ENCODE data around the gene PHLPP1. TPM values are rescaled to one million over a fixed set of nuclear protein-coding genes. Genes with fewer than 3 reads are reported as not detected.

The PHLPP1 gene
- total and polyA plus RNA-seq, 2 of the 4 experiments (the other 2 are of a cell fraction) = 3.3 to 3.6 TPM

- Histone ChIP-seq H2AK5ac (ENCODE audit: low read depth, low read length) (no peak overlapping the region), H2BK5ac (ENCODE audit: low read depth, low read length, poor library complexity, severe bottlenecking) (no peak overlapping the region), H3K79me1 (ENCODE audit: low read depth in 1 of 2, low read length in 2 of 2) (no peaks in the 10 kb centered on the region), H3K9me3 (ENCODE audit: control insufficient read depth, insufficient read depth, low read length) (peaks cover 11% of the 10 kb centered on the region), H3K36me3 (ENCODE audit: control insufficient read depth, insufficient read depth, low read length) (no peaks in the 10 kb centered on the region), H4K5ac (ENCODE audit: low read depth, low read length) (no peak overlapping the region), H2AK9ac (replicated peaks; ENCODE audit: low read depth, low read length, poor library complexity) (no peak overlapping the region), H3K9ac (ENCODE audit: low read depth, low read length) (no peak overlapping the region), H2BK120ac (ENCODE audit: low read depth, low read length) (no peak overlapping the region), H3K27ac (ENCODE audit: insufficient read depth, low read length) (no peak overlapping the region), H3K4me1 (ENCODE audit: control insufficient read depth, insufficient read depth, low read length) (no peaks in the 10 kb centered on the region), H3K4ac (ENCODE audit: low read depth, low read length) (no peak overlapping the region), H3K23ac (ENCODE audit: low read depth, low read length) (no peak overlapping the region), H3K18ac (ENCODE audit: low read depth, low read length) (no peak overlapping the region), H4K91ac (ENCODE audit: insufficient read depth, low read depth, low read length) (no peak overlapping the region), H3K27me3 (ENCODE audit: control insufficient read depth, insufficient read depth, low read length) (peaks cover 6% of the 10 kb centered on the region), H3K14ac (replicated peaks; ENCODE audit: low read depth, low read length) (no peak overlapping the region), H4K20me1 (ENCODE audit: insufficient read depth, low read length) (no peaks in the 10 kb centered on the region), H4K8ac (ENCODE audit: low read depth in 2 of 2, low read length in 2 of 2) (no peak overlapping the region), H2AFZ (replicated peaks; ENCODE audit: low read length, poor library complexity) (no peak overlapping the region), H3K56ac (ENCODE audit: extremely low read depth, insufficient read depth, low read length) (no peak overlapping the region), H3K4me3 (ENCODE audit: insufficient read depth, low read depth, low read length) (no peak overlapping the region), H3K4me2 (ENCODE audit: low read depth, low read length) (no peak overlapping the region), H2BK20ac (ENCODE audit: low read depth, low read length) (no peak overlapping the region), H2BK15ac (ENCODE audit: low read depth, low read length) (no peak overlapping the region), H3K9me1 (ENCODE audit: insufficient read depth, low read length) (no peaks in the 10 kb centered on the region)
- ATAC-seq (ENCODE audit: low read depth) (no peak), DNase-seq (no peak)
- CTCF ChIA-PET = no interaction called here
- intact Hi-C loops (cut with micrococcal nuclease) = no loop called here
- POLR2A ChIA-PET (ENCODE audit: unreplicated experiment) = no interaction called here
- 17% methylated on average over 1 of the region's 1 CpG; no CpG with 5 or more reads in 1 of the 2 experiments for WGBS, 2 experiments (ENCODE audit: extremely low coverage in 2 of 2, insufficient read length in 1 of 2)
- no TSS peak for BruUV-seq (replicated peaks)
- dilution Hi-C loops (cut with HindIII; ENCODE audit: low sequenced_read_pairs, unreplicated experiment) = no loop called here
- in situ Hi-C loops (cut with MboI; ENCODE audit: low sequenced_read_pairs) = no loop called here
- TF ChIP-seq USF2 (IDR thresholded peaks at IDR 0.05; ENCODE audit: low read depth, low read length) = no peak
- TF ChIP-seq CTCF (conservative IDR thresholded peaks at IDR 0.05; ENCODE audit: low read depth, low read length) = no peak
- TF ChIP-seq MAFK (IDR thresholded peaks at IDR 0.05; ENCODE audit: low read depth, low read length) = no peak
- no peak for TF ChIP-seq RCOR1 (IDR thresholded peaks at IDR 0.05; ENCODE audit: insufficient replicate concordance, low read length)
- no peak for TF ChIP-seq ELK1 (IDR thresholded peaks at IDR 0.05; ENCODE audit: borderline replicate concordance, low read depth, low read length)
- no peak for TF ChIP-seq RFX5 (IDR thresholded peaks at IDR 0.05; ENCODE audit: low read depth, low read length)
- no peak for TF ChIP-seq MXI1 (IDR thresholded peaks at IDR 0.05; ENCODE audit: borderline replicate concordance, low read depth, low read length)
- TF ChIP-seq BHLHE40 (IDR thresholded peaks at IDR 0.05; ENCODE audit: low read depth, low read length) = no peak
- TF ChIP-seq RAD21 (IDR thresholded peaks at IDR 0.05; ENCODE audit: low read length) = no peak
- no peak for TF ChIP-seq CEBPB (IDR thresholded peaks at IDR 0.05; ENCODE audit: low read depth, low read length)
- TF ChIP-seq FOS (IDR thresholded peaks at IDR 0.05; ENCODE audit: low read depth, low read length) = no peak
- no peak for TF ChIP-seq SMC3 (IDR thresholded peaks at IDR 0.05; ENCODE audit: low read depth, low read length)
- TF ChIP-seq NFE2L2 (IDR thresholded peaks at IDR 0.05; ENCODE audit: low read depth, low read length) = no peak
- TF ChIP-seq POLR2A (IDR thresholded peaks at IDR 0.05; ENCODE audit: low read depth, low read length) = no peak
- no peak for TF ChIP-seq CHD1 (IDR thresholded peaks at IDR 0.05; ENCODE audit: low read depth, low read length)
- no peak for TF ChIP-seq MAZ (IDR thresholded peaks at IDR 0.05; ENCODE audit: borderline replicate concordance, low read depth, low read length)
These were observed 21.7 kb upstream of the PHLPP1 start for GRCh38 chr18:62693659-62694058.

Data from IMR-90 (cell line).